Body of pancreas (tissue), 4 donors: ENCODE measurements around the gene SRRT. TPM values are rescaled to one million over a fixed set of nuclear protein-coding genes. Genes with fewer than 3 reads are reported as not detected.
"Not testable (repeated sequence)": the region's sequence is repeated elsewhere in the genome, so short reads cannot be mapped to it uniquely, and the experiment has no call there.

ENCODE experiments used
- ATAC-seq: fragments of 150-250 bp; one replicate; pipeline ENCODE4 v1.9.1; 2016
- DNase-seq, 4 donors: peaks; one replicate each; pipeline ENCODE4 v3.0.0-alpha.2; 2019
- H3K27ac ChIP-seq, 4 donors: fragments of 200-600 bp; sonication (generic); 1 replicate in 3 of 4; 2 replicates in 1 of 4; pipeline versions ENCODE4 v1.5.1 to v1.6.1; 2016 to 2019; ENCODE audit warnings: mild to moderate bottlenecking in 1 of 4, mixed read lengths in 1 of 4, moderate library complexity in 1 of 4
- H3K27me3 ChIP-seq, 2 donors: fragments of 200-600 bp; sonication (generic); one replicate each; pipeline ENCODE4 v1.6.0; 2016; ENCODE audit warnings: mild to moderate bottlenecking in 1 of 2
- H3K36me3 ChIP-seq, 2 donors: fragments of 200-600 bp; sonication (generic); replicated peaks in 1 of 2; 2 replicates each; pipeline ENCODE4 v1.5.1; 2016; ENCODE audit warnings: low read depth in 2 of 2; ENCODE audit not compliant: insufficient read depth in 1 of 2
- H3K4me1 ChIP-seq: fragments of 200-600 bp; sonication (generic); one replicate; pipeline ENCODE4 v1.6.0; 2016
- H3K4me3 ChIP-seq, 2 donors: fragments of 200-600 bp; sonication (generic); 1 replicate in 1 of 2; 2 replicates in 1 of 2; pipeline ENCODE4 v1.5.1; 2016 to 2019
- H3K9me3 ChIP-seq, 3 donors: fragments of 200-600 bp; sonication (generic); 1 replicate in 2 of 3; 2 replicates in 1 of 3; pipeline ENCODE4 v1.5.1; 2016
- CTCF ChIP-seq, 7 experiments: fragments of 450-650 bp in 4 of 7; fragments of 200-600 bp in 3 of 7; sonication (generic) in 3 of 7; IDR thresholded peaks; one replicate each; pipeline ENCODE4 v1.5.1; 2016 to 2019; ENCODE audit warnings: antibody characterized with exemption in 7 of 7
- POLR2A ChIP-seq, 3 donors: fragments of 450-650 bp; IDR thresholded peaks; one replicate each; pipeline ENCODE4 v1.6.1; 2016; ENCODE audit warnings: antibody characterized with exemption in 3 of 3, mild to moderate bottlenecking in 2 of 3
- WGBS, 2 donors: methylation state at CpG; one replicate each; pipeline ENCODE4 v1.1.5; 2017; 5-methylcytosine and 5-hydroxymethylcytosine counted together
- intact Hi-C: fragments of 100-400 bp; cut with DNase I; formaldehyde crosslinking; loops from one replicate; pipeline ENCODE4 v1.15.1; 2023
- total RNA-seq, 2 donors: library from RNA; depleted of rRNA; stranded (reverse); fragments of >200 nt; gene quantifications; one replicate each; pipeline ENCODE4 v1.1.0, GENCODE V29; 2016

Gene SRRT
- total RNA-seq, 2 donors from 2014 or later: 54.7 to 60.7 TPM

- no peak for DNase-seq
- no peak overlapping the region for H3K27ac ChIP-seq
- WGBS, 2 donors: 50 to 59% methylated on average over 5 of the region's 5 CpGs
- TF ChIP-seq POLR2A (IDR thresholded peaks at IDR 0.05) (no peak), CTCF (IDR thresholded peaks at IDR 0.05) (no peak)
- intact Hi-C loops: no loop called here
- no peaks in the 10 kb centered on the region for H3K36me3 ChIP-seq
- no peak overlapping the region for H3K4me3 ChIP-seq
- H3K4me1 ChIP-seq: peaks cover 21% of the 10 kb centered on the region
- no peak for ATAC-seq
- H3K27me3 ChIP-seq: no peaks in the 10 kb centered on the region
- H3K9me3 ChIP-seq: no peaks in the 10 kb centered on the region
Observed at GRCh38 chr7:100901921-100902332, 27.0 kb downstream of the SRRT start.

GRCh38 chr7:100902638-100903037 is 27.7 kb downstream of the SRRT start:
- TF ChIP-seq POLR2A (IDR thresholded peaks at IDR 0.05): no peak
- TF ChIP-seq CTCF (IDR thresholded peaks at IDR 0.05): no peak
- ATAC-seq (no peak), DNase-seq (no peak)
- WGBS, 2 donors: 78 to 94% methylated on average over 3 to 7 of the region's 7 CpGs
- no peak overlapping the region for H3K4me3 ChIP-seq
- intact Hi-C loops: no loop called here
- peaks cover 14% of the 10 kb centered on the region for H3K4me1 ChIP-seq
- no peaks in the 10 kb centered on the region for H3K36me3 ChIP-seq
- H3K27ac ChIP-seq: no peak overlapping the region
- no peaks in the 10 kb centered on the region for H3K9me3 ChIP-seq
- H3K27me3 ChIP-seq: no peaks in the 10 kb centered on the region

GRCh38 chr7:100908512-100908911 is 33.6 kb downstream of the SRRT start:
- Histone ChIP-seq H3K27me3 (no peaks in the 10 kb centered on the region), H3K36me3 (no peaks in the 10 kb centered on the region), H3K4me3 (no peak overlapping the region), H3K4me1 (peaks cover 11% of the 10 kb centered on the region), H3K27ac (no peak overlapping the region), H3K9me3 (no peaks in the 10 kb centered on the region)
- WGBS, 2 donors: 93 to 94% methylated on average over 5 of the region's 5 CpGs
- ATAC-seq (no peak), DNase-seq (no peak)
- intact Hi-C loops: no loop called here
- TF ChIP-seq POLR2A (IDR thresholded peaks at IDR 0.05) (no peak), CTCF (IDR thresholded peaks at IDR 0.05) (no peak)

GRCh38 chr7:100910443-100910842 is 35.5 kb downstream of the SRRT start:
- ATAC-seq, H3K4me3 ChIP-seq, H3K27me3 ChIP-seq, DNase-seq, H3K27ac ChIP-seq, intact Hi-C loops, H3K9me3 ChIP-seq, H3K36me3 ChIP-seq: not testable (repeated sequence)
- peaks cover 19% of the 10 kb centered on the region for H3K4me1 ChIP-seq
- 72 to 77% methylated on average over 7 of the region's 7 CpGs for WGBS, 2 donors

- 58 to 74% methylated on average over 3 of the region's 3 CpGs for WGBS, 2 donors
Observed at GRCh38 chr7:100911484-100911883, 36.6 kb downstream of the SRRT start.

More at GRCh38 chr7:100911484-100911883, 36.6 kb downstream of the SRRT start:
- Histone ChIP-seq H3K36me3 (no peaks in the 10 kb centered on the region), H3K27me3 (no peaks in the 10 kb centered on the region), H3K9me3 (no peaks in the 10 kb centered on the region), H3K4me1 (peaks cover 19% of the 10 kb centered on the region), H3K27ac (no peak overlapping the region), H3K4me3 (no peak overlapping the region)
- intact Hi-C loops: no loop called here
- DNase-seq: no peak
- no peak for ATAC-seq
- TF ChIP-seq CTCF (IDR thresholded peaks at IDR 0.05): no peak
- no peak for TF ChIP-seq POLR2A (IDR thresholded peaks at IDR 0.05)
